K562 (cell line): ENCODE results near the gene STK11. TPM values are rescaled to one million over a fixed set of nuclear protein-coding genes. Genes with fewer than 3 reads are reported as not detected.
A peak's percentile ranks its signal among the peaks of the same experiment; 100 is the strongest.

ENCODE experiments used
- ATAC-seq: fragments of 200-7000 bp; cut with Tn5 transposase; 3 replicates; pipeline ENCODE4 v1.9.1; 2020; ENCODE audit warnings: moderate library complexity
- BruUV-seq: library from RNA; stranded (reverse); fragments of 400-500 nt; replicated peaks from 2 replicates; lab custom pipeline; 2021; lab: Mats Ljungman, UMichigan
- CTCF ChIA-PET: fragments of 300-600 bp; formaldehyde crosslinking; extraction: SDS; loops from one replicate; lab custom pipeline; 2021; ENCODE audit warnings: low intra/inter-chr PET ratio; lab: Yijun Ruan, JAX
- POLR2A ChIA-PET: fragments of 300-600, 350-650 bp; sonication (Branson Sonifier 250); formaldehyde crosslinking; extraction: SDS; loops from one replicate; lab custom pipeline; 2021; ENCODE audit warnings: antibody characterized with exemption, inconsistent platforms; lab: Yijun Ruan, JAX
- DNase-seq, 4 experiments: peaks; one replicate each; pipeline versions ENCODE4 v3.0.0 to v3.0.0-alpha.2; 2011 to 2018; ENCODE audit warnings: low spot score in 3 of 4, mixed read lengths in 3 of 4; ENCODE audit errors: extremely low read depth in 1 of 4
- FAIRE-seq: peaks from 2 replicates; lab custom pipeline; 2011; peaks lifted over from hg19 to GRCh38; lab: Jason Lieb, UNC
- H2AFZ ChIP-seq: 2 replicates; pipeline ENCODE4 v1.6.0; 2011; ENCODE audit warnings: low read depth, low read length, control low read depth, inconsistent platforms
- H3K27ac ChIP-seq: fragments of 200-600 bp; 3 replicates; pipeline ENCODE4 v1.8.0; 2011; ENCODE audit warnings: low read depth, mild to moderate bottlenecking, control low read depth, inconsistent platforms, low read length, moderate library complexity, mixed read lengths; ENCODE audit errors: extremely low read depth
- H3K27me3 ChIP-seq, 2 experiments: fragments of 300-600 bp in 1 of 2; 2 replicates in 1 of 2; 3 replicates in 1 of 2; pipeline versions ENCODE4 v1.6.0 to v1.8.0; 2011; ENCODE audit warnings: inconsistent platforms in 2 of 2, low read length in 2 of 2, mild to moderate bottlenecking in 1 of 2, mixed read lengths in 1 of 2, moderate library complexity in 1 of 2; ENCODE audit not compliant: control insufficient read depth in 2 of 2, insufficient read depth in 2 of 2
- H3K36me3 ChIP-seq: fragments of 300-600 bp; 3 replicates; pipeline ENCODE4 v1.8.0; 2011; ENCODE audit warnings: mild to moderate bottlenecking, low read length, inconsistent platforms; ENCODE audit not compliant: control insufficient read depth, insufficient read depth
- H3K4me1 ChIP-seq, 2 experiments: fragments of 200-600 bp in 1 of 2; replicated peaks in 1 of 2; 2 replicates in 1 of 2; 3 replicates in 1 of 2; pipeline versions ENCODE4 v1.5.1 to v1.8.0; 2011; ENCODE audit warnings: inconsistent platforms in 2 of 2, low read length in 2 of 2, mild to moderate bottlenecking in 1 of 2, mixed read lengths in 1 of 2, moderate library complexity in 1 of 2; ENCODE audit not compliant: control insufficient read depth in 2 of 2, insufficient read depth in 2 of 2
- H3K4me2 ChIP-seq: 2 replicates; pipeline ENCODE4 v1.6.1; 2011; ENCODE audit warnings: low read length, control low read depth, inconsistent platforms, mixed read lengths; ENCODE audit not compliant: insufficient read depth
- H3K4me3 ChIP-seq: fragments of 200-600 bp; sonication (generic), shearing (Covaris generic); 2 replicates; pipeline ENCODE4 v1.5.1; 2016; ENCODE audit warnings: control low read depth, inconsistent platforms
- H3K79me2 ChIP-seq: fragments of 200-600 bp; 3 replicates; pipeline ENCODE4 v1.8.0; 2011; ENCODE audit warnings: low read length, inconsistent platforms; ENCODE audit not compliant: control insufficient read depth, insufficient read depth
- H3K9ac ChIP-seq, 2 experiments: 2 replicates each; pipeline versions ENCODE4 v1.6.0 to v1.6.1; 2011; ENCODE audit warnings: low read depth in 2 of 2, low read length in 2 of 2, control low read depth in 1 of 2, inconsistent platforms in 1 of 2, mild to moderate bottlenecking in 1 of 2, mixed read lengths in 1 of 2; ENCODE audit not compliant: insufficient read depth in 1 of 2
- H3K9me1 ChIP-seq: one replicate; pipeline ENCODE4 v1.6.0; 2011; ENCODE audit warnings: inconsistent platforms, mild to moderate bottlenecking, low read length, moderate library complexity; ENCODE audit not compliant: control insufficient read depth, insufficient read depth
- H3K9me3 ChIP-seq: replicated peaks from 2 replicates; pipeline ENCODE4 v1.5.1; 2011; ENCODE audit warnings: low read depth, low read length, inconsistent platforms; ENCODE audit not compliant: control insufficient read depth, insufficient read depth
- H4K20me1 ChIP-seq: replicated peaks from 2 replicates; pipeline ENCODE4 v1.6.1; 2011; ENCODE audit warnings: low read length, inconsistent platforms, mixed read lengths; ENCODE audit not compliant: control insufficient read depth, insufficient read depth
- PRPF4 ChIP-seq: fragments of 200-400 bp; formaldehyde crosslinking; IDR thresholded peaks from one replicate; pipeline ENCODE4 v1.6.1; 2017; ENCODE audit warnings: low read length, low read depth, mild to moderate bottlenecking; ENCODE audit not compliant: insufficient read depth, poor library complexity, severe bottlenecking
- ZBTB40 ChIP-seq, 2 experiments: fragments of 450-650 bp in 1 of 2; sonication (generic) in 1 of 2; formaldehyde crosslinking in 1 of 2; IDR thresholded peaks; 2 replicates each; pipeline versions ENCODE4 v1.7.1 to v1.9.0; 2016 to 2022; ENCODE audit warnings: inconsistent platforms in 1 of 2, mild to moderate bottlenecking in 1 of 2, missing genetic modification reagents in 1 of 2
- ZBTB49 ChIP-seq: sonication (generic); formaldehyde crosslinking; IDR thresholded peaks from 2 replicates; pipeline ENCODE4 v1.8.0; 2022; ENCODE audit warnings: missing genetic modification reagents, mild to moderate bottlenecking, borderline replicate concordance
- ZNF740 ChIP-seq, 3 experiments: fragments of 200-800 bp in 1 of 3; sonication (Bioruptor generic) in 1 of 3; sonication (generic) in 1 of 3; formaldehyde crosslinking in 1 of 3; IDR thresholded peaks; 2 replicates each; pipeline versions ENCODE4 v1.6.1 to v1.8.0; 2016 to 2022; ENCODE audit warnings: mild to moderate bottlenecking in 2 of 3, missing compliant biosample characterization in 2 of 3, missing genetic modification characterization in 2 of 3, missing genetic modification reagents in 1 of 3
- WGBS: fragments of 100-300 bp; shearing (Covaris generic); methylation state at CpG from one replicate; pipeline ENCODE4 v1.1.6; 2016; ENCODE audit warnings: low coverage, mixed read lengths; ENCODE audit not compliant: insufficient coverage; ENCODE audit errors: missing lambda C conversion rate; 5-methylcytosine and 5-hydroxymethylcytosine counted together
- in situ Hi-C: fragments of 300-500 bp; cut with MboI; formaldehyde crosslinking; loops from 4 replicates; pipeline ENCODE4 v1.15.0; 2018; ENCODE audit warnings: inconsistent platforms, mixed read lengths
- intact Hi-C: fragments of 100-400 bp; cut with micrococcal nuclease; formaldehyde crosslinking; loops from 2 replicates; pipeline ENCODE4 v1.14.2; 2022
- polyA plus RNA-seq, 8 experiments: library from polyadenylated mRNA; depleted of rRNA in 4 of 8; stranded (reverse) in 5 of 8; unstranded in 3 of 8; fragments of >200 nt; fragmentation: Nextera tagmentation in 2 of 8; fragmentation: Illumina TruSeq in 1 of 8; extraction: Ambion mirVana in 2 of 8; extraction: Trizol in 1 of 8; gene quantifications; 2 replicates each; pipeline versions ENCODE4 v1.2.1 to v1.2.3, GENCODE V29; 2011 to 2014; ENCODE audit warnings: inconsistent platforms in 1 of 8, missing spikeins in 1 of 8
- total RNA-seq, 7 experiments: library from RNA; depleted of rRNA in 6 of 7; stranded (reverse); fragments of >200 nt in 6 of 7; fragmentation: Illumina TruSeq in 2 of 7; extraction: Trizol in 2 of 7; gene quantifications; 2 replicates each; pipeline versions ENCODE4 v1.2.1 to v1.2.3, GENCODE V29; 2011 to 2021; ENCODE audit warnings: low replicate concordance in 1 of 7

Gene STK11
- total and polyA plus RNA-seq, 9 of the 15 experiments (the other 6 are each of a cell fraction or from before 2014, with no cell fraction given) = 0.15 to 96.5 (median 31.7) TPM

- Histone ChIP-seq H3K36me3 (peaks cover 53% of the 10 kb centered on the region), H3K4me2 (peak overlapping the region; percentile 93), H3K4me1 (peaks cover 74 to 98% of the 10 kb centered on the region in 2 experiments), H3K79me2 (peaks cover 64% of the 10 kb centered on the region), H3K9me3 (no peaks in the 10 kb centered on the region), H4K20me1 (peaks cover 26% of the 10 kb centered on the region), H2AFZ (no peak overlapping the region), H3K9ac (peak overlapping the region; percentile 90 to 99), H3K9me1 (no peaks in the 10 kb centered on the region), H3K27me3 (no peaks in the 10 kb centered on the region), H3K4me3 (peak overlapping the region; percentile 68), H3K27ac (peak overlapping the region; percentile 92)
- WGBS = under 1% methylated on average over 8 of the region's 8 CpGs
- ChIA-PET POLR2A (interaction anchor here (0.8 to 3.0 kb wide), 4 partner anchors 16 to 1002 kb away, joined by 3 to 90 read pairs (median 49); partner anchors contain the start of gene ATP5F1D), CTCF (no interaction called here)
- intact Hi-C loops (loop anchor here (10.0 kb wide), 1 partner anchor 174 kb away; no protein-coding TSS in a partner anchor), in situ Hi-C loops (no loop called here)
- no TSS peak for BruUV-seq
- ATAC-seq (no peak), DNase-seq (peak in 1 of 4 experiments; percentile 28), FAIRE-seq (no peak)
- TF ChIP-seq ZNF740 (CRISPR knock-in tag; IDR thresholded peaks at IDR 0.05) (peak; percentile 96), ZNF740 (tag; IDR thresholded peaks at IDR 0.05) (peak in 1 of 2 experiments; percentile 60; a peak in 2 of 4 replicates), ZBTB40 (IDR thresholded peaks at IDR 0.05) (no peak), ZBTB40 (CRISPR knock-in tag; IDR thresholded peaks at IDR 0.05) (no peak), ZBTB49 (no peak), PRPF4 (no peak)
Observed at GRCh38 chr19:1270213-1270853, 64.8 kb downstream of the STK11 start.
